ENCODE measurements around the gene CAMK2B. TPM values are rescaled to one million over a fixed set of nuclear protein-coding genes. Genes with fewer than 3 reads are reported as not detected.

Gene CAMK2B
- total RNA-seq, 1 donor from 2014 or later, result 0.30 TPM

- Histone ChIP-seq H3K36me3 (no peaks in the 10 kb centered on the region), H3K4me3 (no peak overlapping the region), H3K27me3 (ENCODE audit: low read depth) (peaks cover 8% of the 10 kb centered on the region), H3K9me3 (no peaks in the 10 kb centered on the region), H3K4me1 (no peaks in the 10 kb centered on the region), H3K27ac (no peak overlapping the region)
- no peak for TF ChIP-seq CTCF (IDR thresholded peaks at IDR 0.05)
- DNase-seq (no peak), ATAC-seq (no peak)
- intact Hi-C loops (cut with DNase I), result no loop called here
Measured at GRCh38 chr7:44193011-44193802, 132.2 kb downstream of the CAMK2B start.

- no peak overlapping the region for H3K27ac ChIP-seq
- H3K9me3 ChIP-seq, result no peaks in the 10 kb centered on the region
- H3K36me3 ChIP-seq, result no peaks in the 10 kb centered on the region
- intact Hi-C loops (cut with DNase I), result no loop called here
- no peaks in the 10 kb centered on the region for H3K27me3 ChIP-seq (ENCODE audit: low read depth)
- no peak for DNase-seq
- H3K4me3 ChIP-seq, result no peak overlapping the region
- no peak for TF ChIP-seq CTCF (IDR thresholded peaks at IDR 0.05)
- no peak for ATAC-seq
- no peaks in the 10 kb centered on the region for H3K4me1 ChIP-seq
Measured at GRCh38 chr7:44191171-44191570, 134.2 kb downstream of the CAMK2B start.

DNA sequence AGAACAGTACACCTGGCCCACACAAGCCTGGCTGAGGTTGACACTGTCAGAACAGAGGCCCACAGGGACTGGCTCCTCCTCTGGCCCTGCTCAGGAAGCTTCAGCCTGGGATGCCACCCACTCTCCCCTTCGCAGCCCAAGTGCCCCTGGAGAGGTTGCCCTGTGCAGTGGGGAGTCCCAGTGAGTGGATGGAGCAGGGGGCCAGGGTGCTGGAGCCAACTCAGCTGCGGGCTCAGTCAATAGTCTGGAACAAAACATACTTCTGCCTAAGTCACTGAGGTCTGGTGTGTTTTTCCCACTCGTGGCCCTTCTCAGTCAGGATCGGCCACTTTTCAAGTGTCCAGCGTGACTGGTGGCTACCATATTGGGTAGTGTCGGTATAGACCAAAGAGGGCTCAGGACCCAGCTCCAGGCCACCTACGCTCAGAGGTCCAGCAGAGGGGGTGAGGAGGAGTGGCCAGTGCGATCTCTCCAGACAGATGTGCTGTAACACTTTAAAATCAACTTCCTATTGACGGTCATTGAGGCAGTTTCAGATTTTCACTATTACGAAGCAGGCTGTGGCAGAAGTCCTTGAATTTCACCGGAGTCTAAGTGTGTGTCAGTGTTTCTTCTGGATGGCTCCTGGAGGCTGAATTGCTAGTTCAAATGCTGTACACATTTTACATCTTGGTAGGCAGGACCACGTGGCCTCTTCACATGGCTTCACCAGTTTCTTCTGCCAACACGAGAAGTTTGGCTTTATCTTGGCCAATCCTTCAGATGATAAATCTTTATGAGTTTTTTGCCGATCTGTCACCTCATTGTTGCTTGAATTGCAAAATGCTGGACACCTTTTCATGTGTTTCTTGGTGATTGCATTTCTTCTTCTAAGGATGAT lies 135.2 kb downstream of the CAMK2B start:
- H3K4me1 ChIP-seq, result no peaks in the 10 kb centered on the region
- no peak for ATAC-seq
- no peak overlapping the region for H3K4me3 ChIP-seq
- H3K27me3 ChIP-seq (ENCODE audit: low read depth), result no peaks in the 10 kb centered on the region
- H3K9me3 ChIP-seq, result no peaks in the 10 kb centered on the region
- no peak for TF ChIP-seq CTCF (IDR thresholded peaks at IDR 0.05)
- no peaks in the 10 kb centered on the region for H3K36me3 ChIP-seq
- intact Hi-C loops (cut with DNase I), result no loop called here
- no peak for DNase-seq
- no peak overlapping the region for H3K27ac ChIP-seq

- DNase-seq, result no peak
- no peaks in the 10 kb centered on the region for H3K4me1 ChIP-seq
- H3K27ac ChIP-seq, result no peak within 1 kb of the TSS
- no peak for TF ChIP-seq CTCF (IDR thresholded peaks at IDR 0.05)
- no peaks in the 10 kb centered on the region for H3K36me3 ChIP-seq
- H3K4me3 ChIP-seq, result no peak within 1 kb of the TSS
- intact Hi-C loops (cut with DNase I), result no loop called here
- H3K27me3 ChIP-seq (ENCODE audit: low read depth), result no peaks in the 10 kb centered on the region
- H3K9me3 ChIP-seq, result no peaks in the 10 kb centered on the region
- ATAC-seq, result no peak
Measured at GRCh38 chr7:44189286-44189992, 136.0 kb downstream of the CAMK2B start, which contains the start of gene GCK. GCK (minus strand) TSS chr7:44189439; CDS start chr7:44188953, 486 bp downstream.

DNA sequence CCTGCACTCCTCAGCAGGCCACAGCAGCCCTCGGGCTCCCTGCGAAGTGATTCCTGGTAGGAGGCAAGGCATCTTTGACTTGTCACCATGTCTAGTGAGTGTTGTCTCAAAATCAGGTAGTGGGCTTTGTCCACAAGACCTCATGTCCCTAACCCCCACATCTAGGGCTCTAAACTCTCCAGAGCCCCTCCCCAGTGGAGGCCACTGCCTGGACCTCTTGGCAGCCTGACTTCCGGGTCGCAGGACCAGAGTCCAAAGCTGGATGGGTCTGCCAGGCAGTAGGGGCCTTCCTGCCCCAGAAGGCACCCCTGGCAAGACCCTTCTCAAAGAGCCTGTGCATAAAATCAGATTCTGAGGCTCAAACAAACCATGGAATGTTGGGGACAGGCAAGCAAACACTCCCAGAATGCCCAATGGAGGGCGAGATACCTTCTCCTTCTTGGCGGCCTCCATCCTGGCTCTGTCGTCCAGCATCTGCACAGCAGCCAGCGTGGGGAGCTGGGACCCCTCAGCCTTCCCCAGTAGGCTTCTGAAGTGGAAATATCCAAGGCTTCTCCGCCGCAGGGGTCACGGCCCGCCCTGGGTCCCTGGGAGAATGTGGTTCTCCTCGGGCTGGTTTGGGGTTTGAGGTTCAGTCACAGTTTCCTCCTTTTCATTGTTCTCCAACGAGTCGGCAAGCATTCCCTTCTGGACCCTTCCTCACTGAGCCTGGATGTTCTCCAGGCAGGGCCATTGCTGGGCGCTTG lies 136.7 kb downstream of the CAMK2B start:
- intact Hi-C loops (cut with DNase I), result no loop called here
- DNase-seq, result no peak

More for the DNA sequence above, 136.7 kb downstream of the CAMK2B start:
- Histone ChIP-seq H3K27me3 (ENCODE audit: low read depth) (no peaks in the 10 kb centered on the region), H3K36me3 (no peaks in the 10 kb centered on the region), H3K9me3 (no peaks in the 10 kb centered on the region), H3K4me1 (no peaks in the 10 kb centered on the region), H3K27ac (no peak overlapping the region), H3K4me3 (no peak overlapping the region)
- no peak for ATAC-seq
- TF ChIP-seq CTCF (IDR thresholded peaks at IDR 0.05), result no peak
